ENCODE results near the gene XRCC1.

XRCC1 gene

GRCh38 chr19:43586346-43586745 lies 11.0 kb upstream of the XRCC1 start:
- TF ChIP-seq ZFX (IDR thresholded peaks at IDR 0.05; ENCODE audit: borderline replicate concordance) (no peak), CTCF (IDR thresholded peaks at IDR 0.05) (no peak)
- no peak overlapping the region for H3K27ac ChIP-seq

GRCh38 chr19:43584484-43584883 lies 9.2 kb upstream of the XRCC1 start:
- TF ChIP-seq CTCF (IDR thresholded peaks at IDR 0.05) (no peak), ZFX (IDR thresholded peaks at IDR 0.05; ENCODE audit: borderline replicate concordance) (no peak)
- H3K27ac ChIP-seq: no peak overlapping the region

GRCh38 chr19:43582495-43582894 lies 7.2 kb upstream of the XRCC1 start:
- TF ChIP-seq CTCF (IDR thresholded peaks at IDR 0.05): no peak
- no peak for TF ChIP-seq ZFX (IDR thresholded peaks at IDR 0.05; ENCODE audit: borderline replicate concordance)
- no peak overlapping the region for H3K27ac ChIP-seq

GRCh38 chr19:43581467-43581866 lies 6.1 kb upstream of the XRCC1 start:
- TF ChIP-seq ZFX (IDR thresholded peaks at IDR 0.05; ENCODE audit: borderline replicate concordance) (no peak), CTCF (IDR thresholded peaks at IDR 0.05) (no peak)
- no peak overlapping the region for H3K27ac ChIP-seq

- H3K27ac ChIP-seq: no peak overlapping the region
- TF ChIP-seq CTCF (IDR thresholded peaks at IDR 0.05) (no peak), ZFX (IDR thresholded peaks at IDR 0.05; ENCODE audit: borderline replicate concordance) (no peak)
Measured at GRCh38 chr19:43578787-43579186, 3.5 kb upstream of the XRCC1 start.

GRCh38 chr19:43575955-43576878 lies 890 bp upstream of the XRCC1 start:
- no peak for TF ChIP-seq CTCF (IDR thresholded peaks at IDR 0.05)
- no peak for TF ChIP-seq ZFX (IDR thresholded peaks at IDR 0.05; ENCODE audit: borderline replicate concordance)
- H3K27ac ChIP-seq: peak overlapping the region; percentile 71

- no peak for TF ChIP-seq CTCF (IDR thresholded peaks at IDR 0.05)
- TF ChIP-seq ZFX (IDR thresholded peaks at IDR 0.05; ENCODE audit: borderline replicate concordance): no peak
- H3K27ac ChIP-seq: peak overlapping the region; percentile 71
Measured at GRCh38 chr19:43574424-43575155, 737 bp downstream of the XRCC1 start.

All from 22Rv1 (cell line).